Raji (cell line): ENCODE measurements around the gene MYH13.

Experiments used
- POLR2A ChIP-seq: IDR thresholded peaks from 2 replicates; pipeline ENCODE4 v1.6.1; 2011; ENCODE audit warnings: low read depth, low read length, control low read depth; ENCODE audit not compliant: insufficient read depth

MYH13 gene

GRCh38 chr17:10369239-10369638, 3.6 kb downstream of the MYH13 start:
- no peak for TF ChIP-seq POLR2A

- TF ChIP-seq POLR2A = no peak
These were observed 4.2 kb downstream of the MYH13 start for GRCh38 chr17:10368561-10368960.

GRCh38 chr17:10360578-10360977, 12.2 kb downstream of the MYH13 start:
- no peak for TF ChIP-seq POLR2A

GRCh38 chr17:10357768-10358167, 15.0 kb downstream of the MYH13 start:
- no peak for TF ChIP-seq POLR2A

- TF ChIP-seq POLR2A = no peak
These were observed 18.2 kb downstream of the MYH13 start for GRCh38 chr17:10354651-10355050.

GRCh38 chr17:10352893-10353292, 19.9 kb downstream of the MYH13 start:
- TF ChIP-seq POLR2A = no peak

GRCh38 chr17:10349403-10349802, 23.4 kb downstream of the MYH13 start:
- TF ChIP-seq POLR2A = no peak

GRCh38 chr17:10344816-10345215, 28.0 kb downstream of the MYH13 start:
- no peak for TF ChIP-seq POLR2A

- TF ChIP-seq POLR2A = no peak
These were observed 33.8 kb downstream of the MYH13 start for GRCh38 chr17:10339051-10339450.

GRCh38 chr17:10337976-10338375, 34.8 kb downstream of the MYH13 start:
- TF ChIP-seq POLR2A = no peak

GRCh38 chr17:10337136-10337535, 35.7 kb downstream of the MYH13 start:
- no peak for TF ChIP-seq POLR2A

- no peak for TF ChIP-seq POLR2A
These were observed 36.4 kb downstream of the MYH13 start for GRCh38 chr17:10336393-10336792.

- no peak for TF ChIP-seq POLR2A
These were observed 40.3 kb downstream of the MYH13 start for GRCh38 chr17:10332515-10332914.

GRCh38 chr17:10328971-10329923, 43.6 kb downstream of the MYH13 start:
- TF ChIP-seq POLR2A = no peak

GRCh38 chr17:10328206-10328605, 44.6 kb downstream of the MYH13 start:
- no peak for TF ChIP-seq POLR2A

- TF ChIP-seq POLR2A = no peak
These were observed 45.2 kb downstream of the MYH13 start for GRCh38 chr17:10327640-10328039.
